IPS-11a (cell line): ENCODE results near the gene GDF2.

Experiments used
- H3K4me3 ChIP-seq: one replicate; pipeline ENCODE4 v1.5.1; 2013; ENCODE audit warnings: low read depth, low read length, control low read depth

The GDF2 gene

GRCh38 chr10:47290338-47290737, 31.9 kb upstream of the GDF2 start:
- no peak overlapping the region for H3K4me3 ChIP-seq

DNA sequence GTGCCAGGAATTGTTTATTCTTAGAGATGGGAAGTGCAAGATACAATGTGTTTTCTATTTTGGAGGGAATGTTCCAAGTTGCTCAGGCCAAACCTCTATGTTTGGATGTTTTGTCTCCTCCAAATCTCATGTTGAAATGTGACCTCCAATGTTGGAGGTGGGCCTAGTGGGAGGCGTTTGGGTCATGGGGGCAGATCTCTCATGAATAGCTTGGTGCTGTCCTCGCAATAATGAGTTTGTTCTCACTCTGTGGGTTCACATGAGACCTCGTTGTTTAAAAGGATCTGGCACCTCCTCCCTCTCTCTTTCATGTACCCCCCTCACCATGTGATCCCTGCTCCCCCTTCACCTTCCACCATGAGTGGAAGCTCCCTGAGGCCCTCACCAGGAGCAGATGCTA, 30.6 kb upstream of the GDF2 start:
- no peak overlapping the region for H3K4me3 ChIP-seq

GRCh38 chr10:47294057-47294456, 28.2 kb upstream of the GDF2 start:
- H3K4me3 ChIP-seq: no peak overlapping the region

DNA sequence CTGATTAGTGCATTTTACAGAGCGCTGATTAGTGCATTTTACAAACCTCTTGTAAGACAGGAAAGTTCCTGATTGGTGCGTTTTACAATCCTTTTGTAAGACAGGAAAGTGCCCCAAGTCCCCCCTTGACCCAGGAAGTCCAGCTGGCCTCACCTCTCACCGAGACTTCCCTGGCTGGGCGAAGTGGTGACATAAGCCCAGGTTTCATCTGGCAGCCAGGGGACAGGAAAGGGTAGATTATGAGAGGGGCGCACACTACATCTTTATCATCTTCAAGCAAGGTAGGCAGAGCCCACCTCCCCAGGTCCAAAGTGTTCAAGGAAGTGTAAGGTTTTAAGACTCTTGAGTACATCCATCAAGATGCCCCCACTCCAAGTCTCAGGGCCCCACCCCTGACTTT, 27.8 kb upstream of the GDF2 start:
- H3K4me3 ChIP-seq: no peak overlapping the region

- H3K4me3 ChIP-seq: no peak overlapping the region
Observed at GRCh38 chr10:47295411-47295810, 26.8 kb upstream of the GDF2 start.

DNA sequence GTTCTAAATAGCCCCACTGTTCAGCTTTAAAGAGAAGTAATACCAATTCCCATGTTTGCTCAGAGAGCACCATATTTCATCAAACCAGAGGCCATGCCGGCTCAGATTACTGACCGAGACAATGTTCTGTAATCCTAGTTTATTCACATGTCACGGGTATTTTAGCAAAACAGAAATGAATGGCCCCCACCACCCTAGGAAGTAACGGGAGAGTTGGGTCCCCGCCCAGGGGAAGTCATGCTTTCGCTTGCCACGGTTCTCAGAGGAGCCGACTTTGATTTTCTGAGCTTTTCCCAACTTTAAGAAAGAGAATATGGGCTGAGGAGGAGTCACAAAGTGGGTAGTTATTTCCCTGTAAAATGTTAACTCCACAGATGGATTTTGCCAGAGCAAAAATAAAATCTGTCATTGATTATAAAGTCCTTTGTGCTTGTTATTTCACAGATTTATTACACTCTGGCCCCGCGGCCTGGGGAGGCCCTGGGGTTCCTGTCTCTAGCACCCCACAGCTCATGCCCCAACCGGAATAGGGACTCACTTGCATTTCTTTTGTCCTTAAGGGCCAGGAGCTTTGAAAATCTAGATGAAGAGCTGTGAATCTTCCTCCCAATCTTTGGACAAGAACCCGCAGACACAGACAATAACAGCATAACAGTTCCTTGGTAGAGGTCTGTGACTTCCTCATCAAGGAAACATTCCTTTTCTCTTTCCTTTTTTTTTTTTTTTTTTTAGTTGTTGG, 25.9 kb upstream of the GDF2 start:
- no peak overlapping the region for H3K4me3 ChIP-seq

GRCh38 chr10:47296941-47297340, 25.3 kb upstream of the GDF2 start:
- no peak overlapping the region for H3K4me3 ChIP-seq

DNA sequence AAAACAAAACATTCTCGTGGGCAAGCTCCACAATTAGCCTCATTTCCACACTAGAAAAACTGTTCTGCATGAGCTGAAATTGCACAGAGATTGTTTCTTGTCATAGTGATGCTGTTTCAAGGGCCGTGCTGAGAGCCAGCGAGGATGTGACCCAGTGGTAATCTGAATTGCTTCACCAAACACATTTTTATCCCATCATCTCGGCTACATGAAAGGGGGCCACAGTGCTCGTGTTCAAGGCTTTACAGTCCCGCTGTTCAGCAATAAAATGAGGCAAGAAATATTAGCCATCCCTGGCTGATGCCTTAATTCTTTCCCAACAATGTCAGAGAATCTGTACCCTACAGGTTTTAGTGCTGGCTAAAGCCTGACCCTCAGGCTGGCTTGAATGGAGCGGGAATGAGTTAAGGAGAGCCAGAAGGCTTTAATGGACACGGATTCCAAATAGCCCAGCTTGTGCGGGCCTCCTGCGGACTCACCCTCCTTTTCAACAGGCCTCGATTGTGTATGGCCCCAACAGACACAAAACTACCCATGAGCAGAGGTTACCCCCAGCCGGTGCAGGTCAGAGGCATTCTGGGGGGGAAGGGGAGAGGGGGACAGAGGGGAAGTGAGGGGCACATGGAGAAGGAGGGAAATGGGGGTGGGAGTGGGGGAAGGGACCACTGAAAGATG, 24.3 kb upstream of the GDF2 start:
- H3K4me3 ChIP-seq: no peak overlapping the region

DNA sequence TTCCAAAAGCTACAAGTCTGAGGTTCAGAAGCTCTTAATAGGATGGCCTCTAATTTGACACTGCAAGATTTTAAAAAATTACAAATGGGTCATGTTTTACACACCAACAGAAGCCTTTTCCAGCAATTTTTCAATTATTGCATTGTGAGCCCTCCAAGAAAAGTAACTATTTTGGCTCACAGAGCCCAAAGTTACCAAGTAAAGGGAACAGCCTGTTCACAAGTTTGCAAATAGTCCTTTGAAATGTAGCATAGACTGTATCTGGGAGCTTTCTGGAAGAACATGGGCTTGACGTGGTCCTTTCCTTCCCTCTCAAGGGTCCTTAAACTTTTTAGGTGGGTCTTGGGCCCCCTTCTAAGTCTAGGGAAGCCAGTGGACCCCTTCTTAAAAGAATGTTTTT, 23.5 kb upstream of the GDF2 start:
- no peak overlapping the region for H3K4me3 ChIP-seq

GRCh38 chr10:47299611-47300428, 22.4 kb upstream of the GDF2 start, which contains the start of gene GDF10:
Gene GDF10 (plus strand): TSS chr10:47300197. CDS start chr10:47300652, 455 bp downstream.
- H3K4me3 ChIP-seq: peak within 1 kb of the TSS; percentile 43

DNA sequence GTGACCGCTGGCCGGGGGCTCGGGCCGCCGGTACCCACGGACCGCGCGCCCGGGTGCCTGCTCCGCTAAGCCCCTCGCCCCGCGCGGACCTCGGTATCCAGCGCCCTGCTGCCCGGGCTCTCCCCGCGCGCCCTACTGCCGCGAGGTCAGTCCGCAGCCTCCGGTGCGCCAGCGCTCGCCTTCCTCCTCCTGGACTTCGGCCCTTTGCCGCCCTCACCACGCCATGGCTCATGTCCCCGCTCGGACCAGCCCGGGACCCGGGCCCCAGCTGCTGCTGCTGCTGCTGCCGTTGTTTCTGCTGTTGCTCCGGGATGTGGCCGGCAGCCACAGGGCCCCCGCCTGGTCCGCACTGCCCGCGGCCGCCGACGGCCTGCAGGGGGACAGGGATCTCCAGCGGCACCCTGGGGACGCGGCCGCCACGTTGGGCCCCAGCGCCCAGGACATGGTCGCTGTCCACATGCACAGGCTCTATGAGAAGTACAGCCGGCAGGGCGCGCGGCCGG, 21.8 kb upstream of the GDF2 start:
- H3K4me3 ChIP-seq: peak overlapping the region; percentile 43

- no peak overlapping the region for H3K4me3 ChIP-seq
Observed at GRCh38 chr10:47301833-47302232, 20.4 kb upstream of the GDF2 start.

- H3K4me3 ChIP-seq: no peak overlapping the region
Observed at GRCh38 chr10:47303105-47303504, 19.1 kb upstream of the GDF2 start.

GRCh38 chr10:47303866-47304265, 18.4 kb upstream of the GDF2 start:
- H3K4me3 ChIP-seq: no peak overlapping the region

- H3K4me3 ChIP-seq: no peak overlapping the region
Observed at GRCh38 chr10:47305566-47305965, 16.7 kb upstream of the GDF2 start.

- H3K4me3 ChIP-seq: no peak overlapping the region
Observed at GRCh38 chr10:47306387-47307210, 15.7 kb upstream of the GDF2 start.

DNA sequence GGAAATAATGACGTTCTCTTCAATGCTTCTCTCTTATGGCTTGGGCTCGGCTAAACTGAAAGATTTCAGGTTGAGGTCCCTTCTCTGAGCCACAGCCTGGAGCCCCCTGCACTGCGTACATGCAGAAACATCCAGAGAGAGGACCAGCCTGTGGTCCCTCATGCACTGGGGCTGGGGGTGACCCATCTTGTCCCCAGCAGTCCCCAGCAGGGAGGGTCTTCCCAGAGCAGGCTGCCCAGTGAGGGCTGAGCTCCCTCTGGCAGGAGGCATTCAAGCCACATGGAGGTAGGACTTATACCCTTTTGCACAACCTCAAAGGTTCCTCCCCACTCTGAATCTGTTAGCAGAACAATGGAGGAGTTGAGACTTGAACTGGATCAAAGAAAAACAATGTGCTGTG, 14.9 kb upstream of the GDF2 start:
- no peak overlapping the region for H3K4me3 ChIP-seq

- H3K4me3 ChIP-seq: no peak overlapping the region
Observed at GRCh38 chr10:47308775-47309174, 13.5 kb upstream of the GDF2 start.

DNA sequence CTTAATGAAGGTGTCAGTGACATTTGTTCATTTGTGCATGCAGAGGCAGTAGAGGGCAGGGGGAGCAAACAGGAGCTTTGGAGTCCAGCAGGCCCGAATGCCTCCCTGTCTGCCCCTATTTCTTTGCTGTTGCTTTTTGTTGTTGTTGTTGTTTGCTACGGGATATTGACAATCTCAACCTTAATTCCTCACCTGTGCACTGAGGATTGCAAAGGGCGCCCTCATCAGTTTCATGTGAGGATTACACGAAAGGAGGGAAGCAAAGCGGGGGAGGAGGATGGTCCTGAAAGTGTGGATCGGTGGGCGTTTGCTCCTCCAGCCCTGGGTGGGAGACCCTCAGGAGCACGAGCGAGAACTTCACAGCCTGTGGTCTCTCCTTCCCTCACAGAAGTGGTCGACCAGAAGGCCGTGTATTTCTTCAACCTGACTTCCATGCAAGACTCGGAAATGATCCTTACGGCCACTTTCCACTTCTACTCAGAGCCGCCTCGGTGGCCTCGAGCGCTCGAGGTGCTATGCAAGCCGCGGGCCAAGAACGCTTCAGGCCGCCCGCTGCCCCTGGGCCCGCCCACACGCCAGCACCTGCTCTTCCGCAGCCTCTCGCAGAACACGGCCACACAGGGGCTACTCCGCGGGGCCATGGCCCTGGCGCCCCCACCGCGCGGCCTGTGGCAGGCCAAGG, 12.7 kb upstream of the GDF2 start:
- no peak overlapping the region for H3K4me3 ChIP-seq

- H3K4me3 ChIP-seq: no peak overlapping the region
Observed at GRCh38 chr10:47310090-47310505, 12.2 kb upstream of the GDF2 start.
